CD14-positive monocyte (primary cell): Measurements from ENCODE around the gene OR2T4. TPM values are rescaled to one million over a fixed set of nuclear protein-coding genes. Genes with fewer than 3 reads are reported as not detected.

Source experiments
- DNase-seq, 3 donors: peaks; one replicate each; pipeline ENCODE4 v3.0.0-alpha.2; 2011 to 2022
- H2AFZ ChIP-seq: 2 replicates; pipeline ENCODE4 v1.6.0; 2012; ENCODE audit warnings: mild to moderate bottlenecking, low read depth, low read length, inconsistent platforms; ENCODE audit not compliant: insufficient read depth, poor library complexity, severe bottlenecking
- H3K27ac ChIP-seq, 2 donors: 1 replicate in 1 of 2; 2 replicates in 1 of 2; pipeline ENCODE4 v1.5.1; 2012 to 2013; ENCODE audit warnings: low read length in 2 of 2, control low read depth in 1 of 2, inconsistent platforms in 1 of 2, low read depth in 1 of 2, mild to moderate bottlenecking in 1 of 2
- H3K27me3 ChIP-seq, 2 donors: one replicate each; pipeline versions ENCODE4 v1.6.0 to v1.6.1; 2011 to 2013; ENCODE audit warnings: low read length in 2 of 2; ENCODE audit not compliant: control insufficient read depth in 2 of 2, insufficient read depth in 2 of 2
- H3K36me3 ChIP-seq, 2 donors: replicated peaks in 1 of 2; 1 replicate in 1 of 2; 2 replicates in 1 of 2; pipeline versions ENCODE4 v1.5.1 to v1.6.1; 2012 to 2013; ENCODE audit warnings: low read length in 2 of 2, control low read depth in 1 of 2, inconsistent platforms in 1 of 2, mild to moderate bottlenecking in 1 of 2; ENCODE audit not compliant: insufficient read depth in 2 of 2, control insufficient read depth in 1 of 2
- H3K4me1 ChIP-seq, 2 donors: 1 replicate in 1 of 2; 2 replicates in 1 of 2; pipeline versions ENCODE4 v1.5.1 to v1.6.1; 2012 to 2013; ENCODE audit warnings: low read length in 2 of 2, control low read depth in 1 of 2, inconsistent platforms in 1 of 2, mild to moderate bottlenecking in 1 of 2, moderate library complexity in 1 of 2; ENCODE audit not compliant: insufficient read depth in 2 of 2, control insufficient read depth in 1 of 2
- H3K4me2 ChIP-seq: replicated peaks from 2 replicates; pipeline ENCODE3; 2012; ENCODE audit warnings: low read length, moderate library complexity, mild to moderate bottlenecking; ENCODE audit not compliant: poor library complexity, severe bottlenecking; ENCODE audit errors: extremely low read depth
- H3K4me3 ChIP-seq, 3 experiments: fragments of 200-600 bp in 1 of 3; sonication (generic) in 1 of 3; replicated peaks in 1 of 3; 1 replicate in 2 of 3; 2 replicates in 1 of 3; pipeline ENCODE4 v1.5.1; 2011 to 2013; ENCODE audit warnings: low read length in 3 of 3, mild to moderate bottlenecking in 3 of 3, control low read depth in 2 of 3, low read depth in 2 of 3, inconsistent platforms in 1 of 3, moderate library complexity in 1 of 3
- H3K79me2 ChIP-seq: 2 replicates; pipeline ENCODE4 v1.6.0; 2012; ENCODE audit warnings: mild to moderate bottlenecking, control low read depth, inconsistent platforms, low read length, moderate library complexity; ENCODE audit not compliant: insufficient read depth
- H3K9ac ChIP-seq: 2 replicates; pipeline ENCODE4 v1.6.0; 2017; ENCODE audit warnings: low read length, mild to moderate bottlenecking; ENCODE audit not compliant: insufficient read depth, poor library complexity, severe bottlenecking
- H3K9me3 ChIP-seq, 2 donors: replicated peaks in 1 of 2; 1 replicate in 1 of 2; 2 replicates in 1 of 2; pipeline versions ENCODE4 v1.5.1 to v1.6.1; 2012 to 2013; ENCODE audit warnings: low read length in 2 of 2, control low read depth in 1 of 2; ENCODE audit not compliant: control insufficient read depth in 1 of 2, insufficient read depth in 1 of 2
- H4K20me1 ChIP-seq: 2 replicates; pipeline ENCODE4 v1.6.0; 2012; ENCODE audit warnings: mild to moderate bottlenecking, low read length, control low read depth, moderate library complexity; ENCODE audit not compliant: insufficient read depth
- H3K27ac Mint-ChIP-seq, 7 donors: one replicate each; pipeline ENCODE4 v1.8.0; 2020; ENCODE audit warnings: mild to moderate bottlenecking in 7 of 7, mixed read lengths in 7 of 7, moderate library complexity in 6 of 7, inconsistent platforms in 2 of 7
- H3K27me3 Mint-ChIP-seq, 3 donors: one replicate each; pipeline ENCODE4 v1.8.0; 2021 to 2022; ENCODE audit warnings: low read depth in 3 of 3, mild to moderate bottlenecking in 3 of 3, mixed read lengths in 3 of 3, moderate library complexity in 3 of 3, inconsistent platforms in 1 of 3
- H3K36me3 Mint-ChIP-seq, 2 donors: one replicate each; pipeline ENCODE4 v1.8.0; 2020; ENCODE audit warnings: mixed read lengths in 2 of 2, inconsistent platforms in 1 of 2, mild to moderate bottlenecking in 1 of 2
- H3K4me1 Mint-ChIP-seq: one replicate; pipeline ENCODE4 v1.8.0; 2020; ENCODE audit warnings: mild to moderate bottlenecking, mixed read lengths
- H3K4me3 Mint-ChIP-seq, 2 donors: one replicate each; pipeline ENCODE4 v1.8.0; 2020; ENCODE audit warnings: mild to moderate bottlenecking in 2 of 2, mixed read lengths in 2 of 2, moderate library complexity in 1 of 2
- H3K9me3 Mint-ChIP-seq, 7 donors: one replicate each; pipeline ENCODE4 v1.8.0; 2020 to 2022; ENCODE audit warnings: mixed read lengths in 7 of 7, mild to moderate bottlenecking in 6 of 7, moderate library complexity in 6 of 7, inconsistent platforms in 2 of 7
- WGBS: methylation state at CpG from one replicate; pipeline ENCODE4 v1.1.5; 2013; ENCODE audit warnings: missing lambda C conversion rate; ENCODE audit not compliant: insufficient coverage; 5-methylcytosine and 5-hydroxymethylcytosine counted together
- intact Hi-C, 2 donors: fragments of 100-400 bp; cut with micrococcal nuclease; formaldehyde crosslinking; loops; one replicate each; pipeline versions ENCODE4 v1.15.0 to v1.15.1; 2023
- polyA minus RNA-seq: library from RNA; depleted of rRNA, polyadenylated mRNA; stranded (reverse); fragments of >200 nt; gene quantifications from 2 replicates; pipeline ENCODE4 v1.2.3, GENCODE V29; 2012
- polyA plus RNA-seq, 3 donors: library from polyadenylated mRNA; depleted of rRNA in 1 of 3; unstranded in 2 of 3; stranded (reverse) in 1 of 3; fragments of 300-500 nt in 2 of 3; fragments of >200 nt in 1 of 3; fragmentation: Illumina TruSeq in 2 of 3; gene quantifications; 1 replicate in 2 of 3; 2 replicates in 1 of 3; pipeline ENCODE4 v1.2.3, GENCODE V29; 2012 to 2021
- total RNA-seq, 12 experiments: library from RNA in 1 of 12; stranded (reverse) in 1 of 12; fragments of 120-200 nt in 1 of 12; gene quantifications; one replicate each; pipeline ENCODE4 v1.2.4 and lab custom pipeline; 2013 to 2026; ENCODE audit warnings: mixed read lengths in 6 of 12, inconsistent platforms in 1 of 12
- TF ChIP-seq, protein P1 (sequence below): fragments of 200-600 bp; IDR thresholded peaks from one replicate; pipeline ENCODE4 v1.8.0; 2022; ENCODE audit warnings: antibody characterized with exemption, mild to moderate bottlenecking

OR2T4 gene, protein sequence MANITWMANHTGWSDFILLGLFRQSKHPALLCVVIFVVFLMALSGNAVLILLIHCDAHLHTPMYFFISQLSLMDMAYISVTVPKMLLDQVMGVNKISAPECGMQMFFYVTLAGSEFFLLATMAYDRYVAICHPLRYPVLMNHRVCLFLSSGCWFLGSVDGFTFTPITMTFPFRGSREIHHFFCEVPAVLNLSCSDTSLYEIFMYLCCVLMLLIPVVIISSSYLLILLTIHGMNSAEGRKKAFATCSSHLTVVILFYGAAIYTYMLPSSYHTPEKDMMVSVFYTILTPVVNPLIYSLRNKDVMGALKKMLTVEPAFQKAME
- total RNA-seq (2013), result not detected
- not detected for polyA plus RNA-seq
- polyA minus RNA-seq, result not detected in 2 replicates
- 0 reads per million in 11 experiments for total RNA-seq (lab: John Stamatoyannopoulos, UW)

DNA sequence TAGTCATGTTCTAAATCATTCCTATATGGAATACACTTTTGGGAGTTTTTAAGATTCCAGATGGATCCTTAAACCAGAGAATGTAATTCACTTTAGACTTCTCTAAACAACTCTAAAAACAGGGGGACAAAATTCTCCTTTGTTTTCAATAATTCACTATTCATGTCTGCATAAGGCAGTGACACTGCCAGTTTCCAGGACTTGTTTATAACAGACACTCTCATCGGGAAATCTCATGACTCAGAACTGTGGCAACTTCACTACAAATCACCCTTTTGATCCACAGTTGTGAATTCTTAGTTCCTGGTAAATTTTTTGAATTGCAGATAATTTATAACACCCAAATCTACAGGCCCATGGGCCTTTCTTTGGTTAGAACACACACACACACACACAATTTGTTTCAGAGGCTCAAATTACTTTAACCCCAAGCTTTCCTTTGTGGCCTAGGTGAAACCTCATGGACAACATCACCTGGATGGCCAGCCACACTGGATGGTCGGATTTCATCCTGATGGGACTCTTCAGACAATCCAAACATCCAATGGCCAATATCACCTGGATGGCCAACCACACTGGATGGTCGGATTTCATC, at the start of gene OR2T4:
Gene OR2T4 (plus strand): TSS at position 545 of the 595 bp plus-strand sequence. CDS start 0 bp downstream, at position 545.
- no peak for DNase-seq
- intact Hi-C loops, result no loop called here
- Histone ChIP-seq H3K4me2 (no peak within 1 kb of the TSS), H3K27ac (no peak within 1 kb of the TSS), H3K27me3 (no peaks in the 10 kb centered on the region), H3K4me1 (no peaks in the 10 kb centered on the region), H3K4me3 (no peak within 1 kb of the TSS), H2AFZ (no peak within 1 kb of the TSS), H3K9ac (no peak within 1 kb of the TSS), H4K20me1 (no peaks in the 10 kb centered on the region), H3K79me2 (no peaks in the 10 kb centered on the region), H3K36me3 (no peaks in the 10 kb centered on the region), H3K9me3 (no peaks in the 10 kb centered on the region)
- Mint-ChIP-seq H3K27me3 (peaks cover 0 to 1% (median 0%) of the 10 kb centered on the region in 3 donors), H3K36me3 (no peaks in the 10 kb centered on the region), H3K4me1 (no peaks in the 10 kb centered on the region), H3K27ac (no peak within 1 kb of the TSS), H3K9me3 (peaks cover 0 to 8% (median 0%) of the 10 kb centered on the region in 7 donors), H3K4me3 (no peak within 1 kb of the TSS)
- TF ChIP-seq, protein P1, sequence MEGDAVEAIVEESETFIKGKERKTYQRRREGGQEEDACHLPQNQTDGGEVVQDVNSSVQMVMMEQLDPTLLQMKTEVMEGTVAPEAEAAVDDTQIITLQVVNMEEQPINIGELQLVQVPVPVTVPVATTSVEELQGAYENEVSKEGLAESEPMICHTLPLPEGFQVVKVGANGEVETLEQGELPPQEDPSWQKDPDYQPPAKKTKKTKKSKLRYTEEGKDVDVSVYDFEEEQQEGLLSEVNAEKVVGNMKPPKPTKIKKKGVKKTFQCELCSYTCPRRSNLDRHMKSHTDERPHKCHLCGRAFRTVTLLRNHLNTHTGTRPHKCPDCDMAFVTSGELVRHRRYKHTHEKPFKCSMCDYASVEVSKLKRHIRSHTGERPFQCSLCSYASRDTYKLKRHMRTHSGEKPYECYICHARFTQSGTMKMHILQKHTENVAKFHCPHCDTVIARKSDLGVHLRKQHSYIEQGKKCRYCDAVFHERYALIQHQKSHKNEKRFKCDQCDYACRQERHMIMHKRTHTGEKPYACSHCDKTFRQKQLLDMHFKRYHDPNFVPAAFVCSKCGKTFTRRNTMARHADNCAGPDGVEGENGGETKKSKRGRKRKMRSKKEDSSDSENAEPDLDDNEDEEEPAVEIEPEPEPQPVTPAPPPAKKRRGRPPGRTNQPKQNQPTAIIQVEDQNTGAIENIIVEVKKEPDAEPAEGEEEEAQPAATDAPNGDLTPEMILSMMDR, result no peak
- WGBS, result no CpG with 5 or more reads among the region's 3 CpGs

DNA sequence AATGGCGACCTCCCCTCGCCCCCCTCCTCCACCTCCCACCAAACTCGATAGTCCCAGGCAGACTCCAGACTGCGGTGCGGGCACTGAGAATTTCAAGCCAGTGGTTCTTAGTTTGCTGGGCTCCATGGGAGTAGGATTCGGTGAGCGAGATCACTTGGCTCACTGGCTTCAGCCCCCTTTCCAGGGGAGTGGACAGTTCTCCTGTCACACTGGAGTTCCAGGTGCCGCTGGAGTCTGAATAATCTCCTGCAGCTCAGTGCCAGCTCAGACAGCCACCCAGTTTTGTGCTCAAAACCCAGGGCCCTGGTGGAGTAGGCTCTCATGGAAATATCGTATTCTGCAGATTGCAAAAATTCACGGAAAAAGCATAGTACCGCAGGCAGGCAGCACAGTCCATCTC, 44.7 kb upstream of the OR2T4 start:
- Histone ChIP-seq H3K4me3 (no peak overlapping the region), H3K79me2 (no peaks in the 10 kb centered on the region), H3K4me2 (no peak overlapping the region), H2AFZ (no peak overlapping the region), H3K27me3 (no peaks in the 10 kb centered on the region), H3K4me1 (no peaks in the 10 kb centered on the region), H4K20me1 (no peaks in the 10 kb centered on the region), H3K9ac (no peak overlapping the region), H3K9me3 (peaks cover 14 to 24% of the 10 kb centered on the region in 2 donors), H3K36me3 (no peaks in the 10 kb centered on the region), H3K27ac (no peak overlapping the region)
- no peaks in the 10 kb centered on the region for H3K36me3 Mint-ChIP-seq
- no peaks in the 10 kb centered on the region for H3K4me1 Mint-ChIP-seq
- H3K27me3 Mint-ChIP-seq, result peaks cover 0 to 3% (median 0%) of the 10 kb centered on the region in 3 donors
- TF ChIP-seq, protein P1, result no peak
- intact Hi-C loops, result no loop called here
- no peak overlapping the region for H3K27ac Mint-ChIP-seq
- no peak for DNase-seq
- no peak overlapping the region for H3K4me3 Mint-ChIP-seq
- 96% methylated on average over 4 of the region's 11 CpGs for WGBS
- H3K9me3 Mint-ChIP-seq, result peaks cover 10 to 29% (median 22%) of the 10 kb centered on the region in 7 donors
